Nephron (organoid): ENCODE results near the gene NOTCH3.

Experiments used
- H3K27ac Mint-ChIP-seq, 3 experiments: 2 replicates each; pipeline ENCODE4 v1.8.0; 2020; ENCODE audit warnings: mixed read lengths in 3 of 3, mild to moderate bottlenecking in 2 of 3, moderate library complexity in 1 of 3
- H3K27me3 Mint-ChIP-seq: 2 replicates; pipeline ENCODE4 v1.8.0; 2021; ENCODE audit warnings: low read depth, mild to moderate bottlenecking, moderate library complexity, mixed read lengths
- H3K36me3 Mint-ChIP-seq: 2 replicates; pipeline ENCODE4 v1.8.0; 2020; ENCODE audit warnings: low read depth, mixed read lengths
- H3K4me1 Mint-ChIP-seq: 2 replicates; pipeline ENCODE4 v1.8.0; 2020; ENCODE audit warnings: mixed read lengths
- H3K4me3 Mint-ChIP-seq, 3 experiments: 2 replicates each; pipeline ENCODE4 v1.8.0; 2020; ENCODE audit warnings: mild to moderate bottlenecking in 3 of 3, mixed read lengths in 3 of 3, moderate library complexity in 2 of 3
- H3K9me3 Mint-ChIP-seq: 2 replicates; pipeline ENCODE4 v1.8.0; 2020; ENCODE audit warnings: mixed read lengths
- CTCF ChIP-seq, 3 experiments: fragments of 200-600 bp; sonication (generic); IDR thresholded peaks; one replicate each; pipeline ENCODE4 v1.5.0; 2021; ENCODE audit warnings: antibody characterized with exemption in 3 of 3; ENCODE audit not compliant: unreplicated experiment in 3 of 3

The NOTCH3 gene

GRCh38 chr19:15118248-15118647, 82.5 kb downstream of the NOTCH3 start:
- Mint-ChIP-seq H3K36me3 (peaks cover 75% of the 10 kb centered on the region), H3K9me3 (no peaks in the 10 kb centered on the region), H3K4me1 (no peaks in the 10 kb centered on the region), H3K27me3 (no peaks in the 10 kb centered on the region), H3K4me3 (no peak overlapping the region), H3K27ac (no peak overlapping the region)
- TF ChIP-seq CTCF (IDR thresholded peaks at IDR 0.05; ENCODE audit: unreplicated experiment in 3 of 3), result no peak

- Mint-ChIP-seq H3K4me1 (no peaks in the 10 kb centered on the region), H3K9me3 (no peaks in the 10 kb centered on the region), H3K27me3 (no peaks in the 10 kb centered on the region), H3K36me3 (peaks cover 79% of the 10 kb centered on the region), H3K4me3 (peak overlapping the region in 1 of 3 experiments; percentile 13), H3K27ac (no peak overlapping the region)
- no peak for TF ChIP-seq CTCF (IDR thresholded peaks at IDR 0.05; ENCODE audit: unreplicated experiment in 3 of 3)
Observed at GRCh38 chr19:15116856-15117255, 83.9 kb downstream of the NOTCH3 start.

GRCh38 chr19:15115762-15116615, 84.8 kb downstream of the NOTCH3 start:
- no peak for TF ChIP-seq CTCF (IDR thresholded peaks at IDR 0.05; ENCODE audit: unreplicated experiment in 3 of 3)
- H3K27ac Mint-ChIP-seq, result no peak overlapping the region
- no peaks in the 10 kb centered on the region for H3K4me1 Mint-ChIP-seq
- H3K27me3 Mint-ChIP-seq, result no peaks in the 10 kb centered on the region
- H3K36me3 Mint-ChIP-seq, result peaks cover 79% of the 10 kb centered on the region
- H3K9me3 Mint-ChIP-seq, result no peaks in the 10 kb centered on the region
- H3K4me3 Mint-ChIP-seq, result no peak overlapping the region

GRCh38 chr19:15115080-15115479, 85.7 kb downstream of the NOTCH3 start:
- Mint-ChIP-seq H3K4me1 (no peaks in the 10 kb centered on the region), H3K36me3 (peaks cover 74% of the 10 kb centered on the region), H3K27ac (peak overlapping the region in 2 of 3 experiments; percentile 37 to 69), H3K27me3 (no peaks in the 10 kb centered on the region), H3K9me3 (no peaks in the 10 kb centered on the region), H3K4me3 (no peak overlapping the region)
- no peak for TF ChIP-seq CTCF (IDR thresholded peaks at IDR 0.05; ENCODE audit: unreplicated experiment in 3 of 3)

GRCh38 chr19:15114153-15114540, 86.6 kb downstream of the NOTCH3 start:
- Mint-ChIP-seq H3K4me1 (no peaks in the 10 kb centered on the region), H3K4me3 (no peak overlapping the region), H3K9me3 (no peaks in the 10 kb centered on the region), H3K36me3 (peaks cover 67% of the 10 kb centered on the region), H3K27me3 (no peaks in the 10 kb centered on the region), H3K27ac (no peak overlapping the region)
- no peak for TF ChIP-seq CTCF (IDR thresholded peaks at IDR 0.05; ENCODE audit: unreplicated experiment in 3 of 3)
